Measurements from ENCODE around the gene TDRD7. TPM values are rescaled to one million over a fixed set of nuclear protein-coding genes. Genes with fewer than 3 reads are reported as not detected.
A peak's percentile ranks its signal among the peaks of the same experiment; 100 is the strongest.

Gene TDRD7
- total and polyA plus RNA-seq, 2 of the 8 experiments (the other 6 are each of a cell fraction or from before 2014, with no cell fraction given), result 1.2 to 2.3 TPM

GRCh38 chr9:97501177-97501971 lies 89.5 kb downstream of the TDRD7 start, which contains the start of gene TMOD1:
Gene TMOD1, plus strand, starts transcription at chr9:97501666. Its CDS starts 22,523 bp downstream, at chr9:97524189.
- Histone ChIP-seq H3K9me3 (ENCODE audit: insufficient read depth in 2 of 2, low read depth in 1 of 2, low read length in 1 of 2) (peaks cover 0 to 10% of the 10 kb centered on the region in 2 experiments; a peak in 1 of 4 replicates), H3K27ac (ENCODE audit: low read depth, low read length) (no peak within 1 kb of the TSS), H3K4ac (replicated peaks; ENCODE audit: insufficient read length, low read depth, low read length) (no peak within 1 kb of the TSS), H3K79me2 (ENCODE audit: control insufficient read depth in 1 of 2, insufficient read depth in 2 of 2, low read length in 2 of 2) (no peaks in the 10 kb centered on the region), H3K4me2 (ENCODE audit: insufficient read depth in 1 of 2, low read depth in 2 of 2, low read length in 2 of 2) (peak within 1 kb of the TSS; percentile 93 to 98), H3K56ac (replicated peaks; ENCODE audit: insufficient read length, low read depth, low read length) (no peak within 1 kb of the TSS), H3K4me1 (replicated peaks in 1 of 4; ENCODE audit: control insufficient read depth in 3 of 4, insufficient read depth in 4 of 4, low read length in 3 of 4) (peaks cover 0 to 6% (median 5%) of the 10 kb centered on the region in 4 experiments; a peak in 5 of 7 replicates), H3K4me3 (ENCODE audit: extremely low read depth in 1 of 4, insufficient read depth in 2 of 4, low read depth in 3 of 4, low read length in 4 of 4) (peak within 1 kb of the TSS; percentile 50 to 69 (median 60)), H2BK15ac (ENCODE audit: low read length) (0 out of 2 replicates have a peak within 1 kb of the TSS, but pooled peaks have one; percentile 46), H3K23ac (ENCODE audit: insufficient read length) (no peak within 1 kb of the TSS), H2AK5ac (ENCODE audit: low read depth, low read length) (no peak within 1 kb of the TSS), H3K14ac (ENCODE audit: insufficient read length) (no peak within 1 kb of the TSS), H2BK120ac (replicated peaks; ENCODE audit: low read depth, low read length) (no peak within 1 kb of the TSS), H3K79me1 (ENCODE audit: low read depth, low read length) (no peaks in the 10 kb centered on the region), H2BK5ac (ENCODE audit: low read depth, low read length) (no peak within 1 kb of the TSS), H3K9ac (replicated peaks in 1 of 4; ENCODE audit: extremely low read depth in 1 of 4, low read depth in 3 of 4, low read length in 3 of 4) (no peak within 1 kb of the TSS), H4K91ac (replicated peaks; ENCODE audit: insufficient read length, low read length) (no peak within 1 kb of the TSS), H2BK12ac (ENCODE audit: low read depth, low read length) (0 out of 2 replicates have a peak within 1 kb of the TSS, but pooled peaks have one; percentile 55), H4K5ac (ENCODE audit: insufficient read length, low read depth, low read length) (no peak within 1 kb of the TSS), H4K20me1 (replicated peaks in 1 of 2; ENCODE audit: control insufficient read depth in 1 of 2, insufficient read depth in 2 of 2, low read length in 2 of 2) (no peaks in the 10 kb centered on the region), H3K36me3 (ENCODE audit: control insufficient read depth in 2 of 4, insufficient read depth in 4 of 4, low read length in 3 of 4) (no peaks in the 10 kb centered on the region), H3K27me3 (replicated peaks in 1 of 4; ENCODE audit: control insufficient read depth in 3 of 4, extremely low read depth in 1 of 4, insufficient read depth in 3 of 4, low read length in 3 of 4) (peaks cover 39 to 60% (median 50%) of the 10 kb centered on the region in 4 experiments), H4K8ac (ENCODE audit: extremely low read depth, insufficient read depth, low read length) (0 out of 2 replicates have a peak within 1 kb of the TSS, but pooled peaks have one; percentile 12), H2BK20ac (ENCODE audit: low read length) (no peak within 1 kb of the TSS), H2AFZ (ENCODE audit: low read length) (peak within 1 kb of the TSS; percentile 74), H3K18ac (ENCODE audit: extremely low read depth, low read length) (no peak within 1 kb of the TSS; the same call in 1 of the 2 replicates), H3K23me2 (ENCODE audit: low read depth, low read length) (peaks cover 15% of the 10 kb centered on the region)
- CTCF ChIA-PET (ENCODE audit: partially characterized antibody), result interaction anchor here (0.6 to 6.0 kb wide), 22 partner anchors 9 to 114 kb away, joined by 3 to 53 read pairs (median 5); no protein-coding TSS in a partner anchor
- FAIRE-seq (no peak), DNase-seq (ENCODE audit: low read depth in 1 of 2, low spot score in 2 of 2) (peak in 1 of 2 experiments; percentile 80)
- POLR2A ChIA-PET (ENCODE audit: partially characterized antibody), result interaction anchor here (0.6 to 2.0 kb wide), 6 partner anchors 27 to 101 kb away, joined by 3 to 6 read pairs (median 3); no protein-coding TSS in a partner anchor
- 2% methylated on average over 21 of the region's 87 CpGs; no CpG with 5 or more reads in 1 of the 2 experiments for WGBS, 2 experiments (ENCODE audit: extremely low coverage in 1 of 2, insufficient coverage in 1 of 2, insufficient read length in 1 of 2, insufficient replicate concordance in 2 of 2, low coverage in 1 of 2, low lambda C conversion rate in 2 of 2, missing lambda C conversion rate in 1 of 2)
- peak; percentile 57 for TF ChIP-seq KDM4A (IDR thresholded peaks at IDR 0.05; ENCODE audit: low read depth, low read length, severe bottlenecking)
- TF ChIP-seq E2F6 (IDR thresholded peaks at IDR 0.05), result no peak
- TF ChIP-seq PHF8 (conservative IDR thresholded peaks at IDR 0.05; ENCODE audit: low read depth, low read length), result peak; percentile 7; the same call in 1 of the 2 replicates
- TF ChIP-seq RNF2 (IDR thresholded peaks at IDR 0.05; ENCODE audit: borderline replicate concordance, low read depth, low read length, missing control alignments, poor library complexity, severe bottlenecking), result peak; percentile 45
- TF ChIP-seq ASH2L (IDR thresholded peaks at IDR 0.05; ENCODE audit: low read length), result peak; percentile 56
- TF ChIP-seq TBP (IDR thresholded peaks at IDR 0.05; ENCODE audit: low read depth, low read length), result 0 out of 2 replicates have a peak, but pooled peaks have one; percentile 16
- TF ChIP-seq CTBP2 (IDR thresholded peaks at IDR 0.05; ENCODE audit: borderline replicate concordance, insufficient read depth, insufficient read length, low read length), result peak; percentile 50
- no peak for TF ChIP-seq CEBPB (IDR thresholded peaks at IDR 0.05; ENCODE audit: low read depth, low read length)
- TF ChIP-seq RBBP5 (IDR thresholded peaks at IDR 0.05; ENCODE audit: borderline replicate concordance, low read depth, low read length), result no peak; the same call in 1 of the 2 replicates

Data from H1 (cell line).